GM19351 (cell line): Measurements from ENCODE around the gene HPD.
A peak's percentile ranks its signal among the peaks of the same experiment; 100 is the strongest.
"Not testable (repeated sequence)": the region's sequence is repeated elsewhere in the genome, so short reads cannot be mapped to it uniquely, and the experiment has no call there.

Experiments used
- ATAC-seq: cut with Tn5 transposase; IDR thresholded peaks from one replicate; pipeline ENCODE4 v1.9.1; 2021; ENCODE audit warnings: mild to moderate bottlenecking, moderate library complexity; ENCODE audit not compliant: unreplicated experiment

HPD gene

GRCh38 chr12:121800694-121801594 is 57.7 kb downstream of the HPD start:
- ATAC-seq = no peak

DNA sequence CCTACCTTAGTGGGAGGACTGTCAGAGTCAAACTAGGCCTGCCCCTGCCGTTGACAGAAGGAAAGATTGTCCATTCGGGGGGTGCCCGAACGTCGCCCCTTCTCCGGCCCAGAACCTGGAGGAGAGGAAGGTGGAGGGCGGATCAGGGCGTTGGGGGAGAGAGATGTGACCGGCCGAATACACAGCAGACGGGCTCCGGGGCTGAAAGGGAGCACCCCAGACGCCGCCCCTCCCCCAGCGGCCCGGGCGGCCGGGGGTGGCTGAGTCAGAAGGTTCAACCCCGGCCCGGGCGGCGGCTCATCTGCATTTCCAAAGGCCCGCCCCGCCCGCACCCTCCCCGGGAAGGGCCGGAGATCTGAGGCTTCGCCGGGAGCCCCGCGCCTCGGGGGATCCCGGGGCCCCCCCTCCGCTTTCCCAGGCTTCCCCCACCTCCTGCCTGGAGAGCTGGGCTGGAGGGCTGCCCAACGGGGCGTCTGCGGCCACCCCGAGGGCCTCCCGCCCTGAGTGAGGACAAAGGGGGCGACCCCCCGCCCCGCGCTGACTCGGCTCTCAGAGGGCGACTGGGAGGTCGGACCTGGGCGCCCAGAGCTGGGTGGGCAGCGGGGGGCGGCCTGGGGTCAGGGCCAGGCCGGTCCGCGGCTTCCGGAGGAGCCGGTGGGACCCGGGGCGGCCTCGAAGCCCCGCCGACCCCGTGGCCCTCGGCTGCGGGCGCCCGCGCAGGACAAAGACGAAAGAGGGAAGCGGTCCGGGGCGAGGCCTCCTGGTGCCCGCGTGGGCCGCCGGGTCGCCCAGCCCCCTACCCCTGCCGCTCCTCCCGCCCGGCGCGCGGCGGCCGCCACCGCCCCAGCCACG is 58.6 kb downstream of the HPD start:
- ATAC-seq = peak; percentile 27

DNA sequence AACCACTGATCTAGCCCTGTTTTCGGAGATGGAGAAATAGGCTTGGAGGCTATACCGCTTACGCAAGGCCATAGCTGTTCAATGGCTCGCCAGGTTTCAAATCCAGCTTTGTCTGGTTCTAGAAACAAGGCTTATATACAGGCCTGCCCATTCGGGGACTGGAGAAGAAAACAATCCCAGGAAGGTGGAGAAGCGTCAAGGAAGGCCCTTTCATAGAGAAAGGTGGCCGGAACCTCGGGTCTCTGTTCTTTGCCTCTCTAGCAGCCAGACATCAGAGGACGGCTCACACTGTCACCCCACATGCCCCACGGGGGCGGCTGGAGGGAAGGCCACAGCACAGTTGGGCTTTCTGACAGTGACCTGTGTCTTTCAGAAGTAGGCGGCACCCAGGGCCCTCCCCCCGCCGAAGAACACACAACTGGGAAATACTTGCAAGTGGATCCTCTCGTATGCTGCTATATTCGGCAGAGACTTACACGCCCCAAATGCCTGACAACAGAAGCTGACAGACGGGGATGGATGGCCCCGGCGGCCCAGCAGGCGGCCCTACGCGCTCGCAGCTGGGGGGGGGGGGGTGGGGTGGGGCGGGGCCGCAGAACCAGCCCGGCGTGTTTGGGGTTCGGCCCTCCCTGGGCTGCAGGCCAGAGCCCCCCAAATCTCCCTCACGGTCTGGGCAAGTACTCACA is 59.4 kb downstream of the HPD start:
- no peak for ATAC-seq

DNA sequence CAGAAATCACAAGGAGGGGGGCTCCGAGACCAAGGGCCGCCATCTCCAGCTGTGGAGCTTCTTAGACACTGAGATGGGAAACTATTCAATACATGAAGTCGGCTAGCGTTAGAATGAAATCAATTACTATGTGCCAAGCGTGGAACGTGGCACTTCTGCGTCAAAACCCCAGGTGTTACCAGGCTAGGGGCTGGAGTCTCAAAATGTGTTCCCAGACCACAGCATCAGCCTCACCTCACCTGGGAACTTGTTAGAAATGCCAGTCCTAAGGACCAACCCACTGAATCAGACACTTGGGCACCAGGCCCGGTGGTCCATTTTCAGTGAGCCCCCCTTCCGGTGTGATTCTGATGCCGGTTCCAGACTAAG is 59.9 kb downstream of the HPD start:
- ATAC-seq = no peak

DNA sequence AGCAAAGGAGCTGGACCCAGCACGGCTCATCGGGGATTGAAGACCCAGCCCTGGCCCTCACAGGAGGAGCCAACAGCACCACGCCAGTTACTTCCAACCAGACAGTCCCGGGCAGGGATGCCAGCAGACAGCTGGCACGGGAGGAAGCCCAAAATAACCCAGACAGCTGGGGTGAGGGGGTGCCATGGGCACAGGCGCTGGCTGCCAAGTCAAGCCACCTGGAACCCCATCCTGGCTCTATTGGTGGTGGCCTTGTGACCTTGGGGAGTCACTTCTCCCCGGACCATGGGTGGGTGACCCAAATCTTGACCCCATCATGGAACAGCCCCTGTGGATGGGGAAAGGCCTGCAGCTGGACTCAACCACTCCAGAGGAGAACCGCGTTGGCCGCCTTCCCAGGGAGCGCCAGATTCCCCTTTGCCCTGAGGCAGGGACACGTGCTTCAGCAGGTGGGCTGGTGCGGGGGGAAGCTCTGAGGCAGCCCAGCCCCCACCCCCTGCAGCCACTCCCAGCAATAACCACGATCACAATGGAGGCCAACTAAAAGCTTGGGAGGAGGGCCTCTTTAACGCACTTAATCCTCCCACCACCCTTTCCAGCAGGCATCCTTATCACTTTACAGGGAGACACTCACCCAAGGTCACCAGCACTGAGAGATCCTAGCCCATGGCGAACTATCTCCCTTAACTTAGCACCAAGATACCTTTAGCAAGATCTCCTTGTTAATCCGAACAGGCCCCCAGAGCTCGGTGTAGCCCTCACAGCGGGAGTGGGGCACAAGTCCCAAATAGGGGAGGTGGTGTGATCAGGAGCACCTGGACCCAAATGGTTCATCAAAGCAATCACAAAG is 60.5 kb downstream of the HPD start:
- ATAC-seq = no peak

DNA sequence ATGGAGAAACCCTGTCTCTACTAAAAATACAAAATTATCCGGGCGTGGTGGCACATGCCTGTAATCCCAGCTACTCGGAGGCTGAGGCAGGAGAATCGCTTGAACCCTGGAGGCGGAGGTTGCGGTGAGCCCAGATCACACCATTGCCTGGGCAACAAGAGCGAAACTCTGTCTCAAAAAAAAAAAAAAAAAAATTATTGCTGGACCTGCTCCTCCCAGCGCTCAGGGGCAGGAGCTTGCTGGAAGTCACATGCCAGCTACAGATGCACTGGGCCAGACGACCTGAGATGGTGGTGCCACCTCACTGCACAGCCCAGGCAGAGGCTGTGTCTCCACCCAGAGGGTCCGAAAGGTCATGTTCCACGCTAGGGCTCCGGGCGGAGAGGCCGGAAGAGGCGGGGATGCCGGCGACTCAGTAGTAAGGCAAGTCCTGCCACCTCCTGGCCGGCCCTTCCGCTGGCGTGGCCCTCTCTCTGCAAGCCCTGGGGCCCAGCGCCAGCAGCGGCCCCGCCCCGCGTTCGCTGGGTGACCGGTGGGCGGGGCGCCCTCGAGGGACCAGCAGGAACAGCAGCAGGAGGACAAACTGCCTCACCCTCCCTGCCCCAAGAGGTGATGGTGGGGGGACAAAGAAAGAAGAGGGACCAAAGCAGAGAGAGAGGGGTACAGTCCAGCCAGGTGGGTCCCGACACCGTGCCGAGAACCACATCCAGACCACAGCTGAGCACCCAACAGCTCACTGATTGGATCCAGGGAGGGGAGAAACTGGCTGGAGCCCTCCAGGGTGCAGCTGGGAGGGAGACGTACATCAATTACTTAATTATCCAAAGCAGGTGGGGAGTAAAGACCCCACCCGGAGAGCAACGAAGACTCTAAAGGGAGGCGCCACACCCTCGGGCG is 61.6 kb downstream of the HPD start:
- ATAC-seq = no peak

DNA sequence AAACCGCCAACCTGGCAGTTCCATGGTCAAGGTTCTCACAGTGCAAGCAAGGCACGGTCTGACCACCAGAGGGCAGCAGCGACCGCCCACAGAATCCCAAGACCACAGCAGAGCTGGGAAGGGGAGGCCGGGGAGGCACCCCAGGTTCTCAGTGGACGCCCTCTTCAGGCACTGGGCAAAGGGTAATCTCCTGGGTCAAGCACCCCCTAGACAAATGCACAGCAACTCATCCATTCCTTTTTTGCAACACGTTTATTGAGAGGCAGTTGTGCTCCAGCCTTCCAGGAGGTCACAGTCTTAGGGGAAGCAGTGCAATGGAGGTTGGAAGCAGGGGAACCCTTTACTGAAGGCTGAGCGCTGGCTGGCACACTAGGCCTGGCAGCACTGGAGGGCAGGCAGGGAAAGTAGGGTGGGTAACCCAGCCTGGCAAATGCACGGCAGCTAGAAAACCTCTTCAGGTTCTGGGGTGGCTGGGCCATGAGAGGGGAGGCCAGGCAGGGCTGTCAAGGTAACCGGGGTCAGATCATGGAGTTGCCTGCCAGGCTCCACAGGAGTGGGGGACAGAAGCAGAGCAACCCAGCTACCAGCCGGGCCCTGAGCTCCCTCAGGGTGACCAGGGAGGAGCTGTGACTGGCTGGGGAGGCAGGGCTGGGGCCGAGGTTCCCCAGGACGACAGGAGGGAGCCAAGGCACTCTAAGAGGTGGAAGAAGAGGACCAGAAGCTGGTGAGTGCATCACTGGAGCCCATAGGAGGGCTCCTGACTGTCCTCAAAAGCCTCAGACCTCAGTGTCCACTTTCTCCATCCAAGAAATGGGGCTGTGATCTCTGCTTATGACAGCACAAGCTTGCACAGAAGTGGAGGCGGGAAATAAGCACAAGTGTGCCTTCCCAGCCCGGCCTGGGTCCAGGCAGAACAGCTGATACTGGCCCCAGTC is 63.4 kb downstream of the HPD start:
- ATAC-seq = no peak

GRCh38 chr12:121794534-121795033 is 64.1 kb downstream of the HPD start:
- ATAC-seq = peak; percentile 0

- peak; percentile 45 for ATAC-seq
These were observed 64.7 kb downstream of the HPD start for GRCh38 chr12:121793838-121794533.

DNA sequence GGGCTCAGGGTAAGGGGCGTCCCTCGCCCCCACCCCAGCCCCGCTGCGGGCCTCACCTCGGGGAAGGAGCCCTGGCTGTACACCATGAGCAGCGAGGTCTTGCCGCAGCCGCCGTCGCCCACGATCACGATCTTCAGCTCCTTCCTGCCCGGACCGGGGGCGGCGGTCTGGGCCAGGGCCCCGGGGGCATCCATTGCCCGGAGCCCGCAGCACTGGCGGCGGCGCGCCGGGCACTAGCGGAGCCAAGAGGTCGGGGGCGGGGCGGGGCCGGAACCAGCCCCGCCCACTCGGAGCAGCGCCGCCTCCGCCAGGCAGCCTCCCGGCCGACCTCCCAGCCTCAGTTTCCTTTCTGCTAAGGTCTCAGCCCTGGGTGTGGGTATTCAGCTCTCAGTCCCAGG is 65.2 kb downstream of the HPD start, which contains the start of gene RHOF:
RHOF (minus strand) TSS at position 249 of the 398 bp plus-strand sequence; CDS start at position 194, 55 bp downstream.
- peak; percentile 13 for ATAC-seq

DNA sequence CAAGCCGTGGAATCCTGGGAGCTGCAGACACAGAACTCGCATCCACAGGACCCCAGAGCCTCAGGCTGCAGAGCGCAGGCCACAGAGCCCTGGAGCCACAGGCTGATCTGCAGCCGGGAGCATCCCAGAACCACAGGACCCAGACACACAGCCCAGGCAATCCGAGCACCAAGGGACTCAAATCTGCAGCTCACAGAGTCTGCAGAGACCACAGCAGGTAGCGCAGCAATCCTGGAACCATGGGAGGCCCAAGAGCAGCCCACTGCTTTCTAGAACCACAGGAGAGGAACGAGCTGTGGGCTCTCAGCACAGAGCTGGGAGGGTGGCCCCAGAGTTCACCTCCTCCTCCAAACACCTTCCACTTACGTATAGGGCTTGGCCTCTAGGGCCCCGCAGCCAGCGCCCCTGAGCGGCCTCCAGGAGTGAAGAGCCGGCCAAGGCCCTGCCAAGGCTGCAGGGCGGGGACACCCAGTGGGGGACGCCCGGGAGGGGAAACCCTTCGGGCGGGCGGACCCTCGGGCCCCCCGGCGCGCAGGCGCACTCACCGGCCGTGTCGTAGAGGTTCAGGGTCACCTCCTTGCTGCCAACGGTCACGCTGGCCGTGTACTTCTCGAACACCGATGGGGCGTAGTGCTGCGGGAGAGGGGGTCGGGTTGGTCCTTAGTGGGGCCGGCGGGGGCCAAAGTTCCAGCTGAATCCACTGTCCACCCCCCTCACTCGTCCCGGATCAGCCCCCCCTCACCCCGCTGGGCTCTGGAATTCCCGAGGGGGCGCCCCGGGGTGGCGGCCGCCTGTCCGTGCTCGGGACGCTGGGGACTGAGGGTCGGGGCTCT is 65.8 kb downstream of the HPD start:
- no peak for ATAC-seq

- ATAC-seq = no peak
These were observed 66.7 kb downstream of the HPD start for GRCh38 chr12:121791671-121792551.

DNA sequence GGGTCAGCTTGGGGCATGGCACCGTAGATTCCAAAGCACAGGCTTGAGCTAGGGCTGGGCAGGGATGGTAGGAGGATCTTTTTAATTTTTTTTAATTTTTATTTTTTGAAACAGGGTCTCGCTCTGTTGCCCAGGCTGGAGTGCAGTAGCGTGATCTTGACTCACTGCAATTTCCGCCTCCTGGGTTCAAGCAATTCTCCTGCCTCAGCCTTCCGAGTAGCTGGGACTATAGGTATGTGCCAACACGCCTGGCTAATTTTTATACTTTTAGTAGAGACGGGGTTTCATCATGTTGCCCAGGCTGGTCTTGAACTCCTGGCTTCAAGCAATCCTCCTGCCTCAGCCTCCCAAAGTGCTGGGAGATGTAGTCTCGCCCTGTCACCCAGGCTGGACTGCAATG is 67.9 kb downstream of the HPD start:
- not testable (repeated sequence) for ATAC-seq

- peak; percentile 48 for ATAC-seq
These were observed 68.6 kb downstream of the HPD start for GRCh38 chr12:121789800-121790728.
